Psoas muscle (tissue), 8 donors: ENCODE results near the gene SMC6. TPM values are rescaled to one million over a fixed set of nuclear protein-coding genes. Genes with fewer than 3 reads are reported as not detected.

ENCODE experiments used
- ATAC-seq, 4 donors: fragments of 200-7000 bp; cut with Tn5 transposase; one replicate each; pipeline ENCODE4 v1.9.1; 2020; ENCODE audit warnings: moderate library complexity in 3 of 4, mild to moderate bottlenecking in 2 of 4
- DNase-seq, 2 donors: peaks; one replicate each; pipeline ENCODE4 v3.0.0-alpha.2; 2020
- H3K27ac ChIP-seq: fragments of 200-600 bp; one replicate; pipeline ENCODE4 v1.8.0; 2022
- H3K27me3 ChIP-seq, 3 donors: fragments of 200-600 bp in 1 of 3; one replicate each; pipeline versions ENCODE4 v1.6.1 to v1.8.0; 2013 to 2022; ENCODE audit warnings: low read length in 2 of 3, mild to moderate bottlenecking in 2 of 3, moderate library complexity in 1 of 3; ENCODE audit not compliant: insufficient read depth in 3 of 3
- H3K36me3 ChIP-seq, 2 donors: fragments of 200-600 bp in 1 of 2; one replicate each; pipeline versions ENCODE4 v1.6.1 to v1.8.0; 2013 to 2022; ENCODE audit warnings: low read depth in 1 of 2, mild to moderate bottlenecking in 1 of 2, moderate library complexity in 1 of 2; ENCODE audit not compliant: insufficient read depth in 1 of 2
- H3K4me1 ChIP-seq: fragments of 200-600 bp; one replicate; pipeline ENCODE4 v1.8.0; 2022
- H3K4me3 ChIP-seq: fragments of 200-600 bp; one replicate; pipeline ENCODE4 v1.8.0; 2022; ENCODE audit warnings: mild to moderate bottlenecking
- H3K9me3 ChIP-seq: fragments of 200-600 bp; one replicate; pipeline ENCODE4 v1.8.0; 2022
- CTCF ChIP-seq: fragments of 200-600 bp; IDR thresholded peaks from one replicate; pipeline ENCODE4 v1.8.0; 2022; ENCODE audit warnings: antibody characterized with exemption
- WGBS, 3 donors: extraction: QIAGEN DNeasy Blood & Tissue Kit; methylation state at CpG; one replicate each; pipeline versions ENCODE4 v1.1.6 to v1.1.7; 2013; 5-methylcytosine and 5-hydroxymethylcytosine counted together
- intact Hi-C, 2 donors: fragments of 100-400 bp; cut with DNase I; formaldehyde crosslinking; loops; one replicate each; pipeline versions ENCODE4 v1.11.0 to v1.14.2; 2022
- polyA plus RNA-seq, 3 donors: library from polyadenylated mRNA; stranded (reverse); fragments of 200-250 nt; gene quantifications; one replicate each; pipeline ENCODE4 v1.2.3, GENCODE V29; 2013
- total RNA-seq, 4 donors: library from RNA; stranded (reverse); fragmentation: NEBNext Ultra II Directional in 2 of 4; extraction: Animal tissue kit (Norgen Biotek cat#: 25700) in 2 of 4; gene quantifications; one replicate each; pipeline versions ENCODE4 v1.2.1 to v1.2.4, GENCODE V29; 2021 to 2023
- donor health status: healthy with polysubstance abuse.
- donor health status: DM: no; HTN: no; CAD: no; lungs with moderate emphysema.
- donor health status: Bipolar disorder and iron deficiency.
- donor health status: healthy.
- donor health status: DM: yes; HTN: yes; CAD: no.
- donor health status: DM: no; HTN: no; CAD: no.
- donor health status: DM: no; HTN: no; CAD: no.
- donor health status: DM: yes; HTN: yes; CAD: no.

The SMC6 gene
- total and polyA plus RNA-seq, 7 donors, result 4.8 to 10.5 (median 9.3) TPM

- no peak for TF ChIP-seq CTCF
- Histone ChIP-seq H3K9me3 (no peaks in the 10 kb centered on the region), H3K36me3 (no peaks in the 10 kb centered on the region), H3K4me3 (peak overlapping the region; percentile 92), H3K27me3 (no peaks in the 10 kb centered on the region), H3K27ac (no peak overlapping the region), H3K4me1 (peaks cover 23% of the 10 kb centered on the region)
- DNase-seq, result no peak
- ATAC-seq, result no peak
- 39 to 51% (median 40%) methylated on average over 3 of the region's 3 CpGs for WGBS, 3 donors
- intact Hi-C loops, result loop anchor here in 1 of 2 donors (2.0 kb wide), 1 partner anchor 79 kb away; no protein-coding TSS in a partner anchor
Observed at GRCh38 chr2:17752246-17752645, 1.4 kb downstream of the SMC6 start.

GRCh38 chr2:17749753-17750438, 3.7 kb downstream of the SMC6 start:
- peaks cover 0 to 5% of the 10 kb centered on the region in 2 donors for H3K36me3 ChIP-seq
- intact Hi-C loops, result no loop called here
- peaks cover 19% of the 10 kb centered on the region for H3K4me1 ChIP-seq
- ATAC-seq (no peak), DNase-seq (no peak)
- H3K9me3 ChIP-seq, result no peaks in the 10 kb centered on the region
- no peaks in the 10 kb centered on the region for H3K27me3 ChIP-seq
- H3K4me3 ChIP-seq, result no peak overlapping the region
- H3K27ac ChIP-seq, result no peak overlapping the region
- TF ChIP-seq CTCF, result no peak
- WGBS, 3 donors, result 85 to 91% (median 87%) methylated on average over 2 of the region's 2 CpGs

- Histone ChIP-seq H3K27ac (no peak overlapping the region), H3K36me3 (peaks cover 0 to 17% of the 10 kb centered on the region in 2 donors), H3K27me3 (no peaks in the 10 kb centered on the region), H3K4me3 (no peak overlapping the region), H3K4me1 (peaks cover 19% of the 10 kb centered on the region), H3K9me3 (no peaks in the 10 kb centered on the region)
- no peak for ATAC-seq
- TF ChIP-seq CTCF, result no peak
- WGBS, 3 donors, result 85 to 91% (median 87%) methylated on average over 6 of the region's 6 CpGs
- intact Hi-C loops, result no loop called here
- no peak for DNase-seq
Observed at GRCh38 chr2:17748745-17749144, 4.9 kb downstream of the SMC6 start.

- Histone ChIP-seq H3K9me3 (no peaks in the 10 kb centered on the region), H3K36me3 (peaks cover 0 to 23% of the 10 kb centered on the region in 2 donors), H3K27me3 (no peaks in the 10 kb centered on the region), H3K4me1 (peaks cover 18% of the 10 kb centered on the region), H3K4me3 (no peak overlapping the region), H3K27ac (no peak overlapping the region)
- DNase-seq, result no peak
- no peak for ATAC-seq
- 53 to 71% (median 64%) methylated on average over 4 of the region's 4 CpGs for WGBS, 3 donors
- intact Hi-C loops, result no loop called here
- no peak for TF ChIP-seq CTCF
Observed at GRCh38 chr2:17747684-17748452, 5.7 kb downstream of the SMC6 start.
